ENCODE results near the gene GPR173.

DNA sequence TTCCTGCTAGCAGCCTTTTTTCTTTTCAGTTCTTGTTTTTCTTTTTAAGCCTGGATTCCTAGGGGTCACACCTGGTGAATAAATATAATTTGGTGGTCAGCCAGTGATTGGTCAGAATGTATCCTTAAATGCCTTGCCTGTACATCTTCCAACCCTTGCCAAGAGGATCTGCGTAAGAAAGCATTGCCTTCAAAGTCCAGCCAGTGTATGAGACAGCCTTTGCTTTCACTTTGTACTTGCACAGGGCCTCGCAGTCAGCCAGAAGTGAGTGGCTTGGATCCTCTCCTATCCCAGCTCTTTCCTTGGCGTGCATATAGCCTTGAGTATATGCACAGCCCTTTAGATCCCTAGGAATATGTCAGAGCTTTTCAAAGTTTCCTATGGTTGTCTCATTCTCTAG is 67.5 kb downstream of the GPR173 start:
- TF ChIP-seq EZH2phosphoT487 (IDR thresholded peaks at IDR 0.05; ENCODE audit: low read depth) (no peak), CTCF (IDR thresholded peaks at IDR 0.05; ENCODE audit: low read depth, low read length) (no peak)
